Measurements from ENCODE around the gene TMPO.

Gene TMPO

GRCh38 chr12:98514982-98515286, 456 bp upstream of the TMPO start:
- no peak for DNase-seq (ENCODE audit: extremely low read depth, low read depth)
- no peak; the same call in 1 of the 2 replicates for TF ChIP-seq CTCF (IDR thresholded peaks at IDR 0.05; ENCODE audit: low read depth, low read length)

- peak; percentile 56 for DNase-seq (ENCODE audit: extremely low read depth, low read depth)
- peak; percentile 73 for TF ChIP-seq CTCF (IDR thresholded peaks at IDR 0.05; ENCODE audit: low read depth, low read length)
Measured at GRCh38 chr12:98516111-98516873, 902 bp downstream of the TMPO start.

GRCh38 chr12:98519257-98519907, 4.0 kb downstream of the TMPO start:
- DNase-seq (ENCODE audit: extremely low read depth, low read depth), result no peak
- TF ChIP-seq CTCF (IDR thresholded peaks at IDR 0.05; ENCODE audit: low read depth, low read length), result no peak

- TF ChIP-seq CTCF (IDR thresholded peaks at IDR 0.05; ENCODE audit: low read depth, low read length), result no peak
- no peak for DNase-seq (ENCODE audit: extremely low read depth, low read depth)
Measured at GRCh38 chr12:98530068-98530467, 14.7 kb downstream of the TMPO start.

GRCh38 chr12:98532687-98533304, 17.4 kb downstream of the TMPO start:
- no peak for DNase-seq (ENCODE audit: extremely low read depth, low read depth)

GRCh38 chr12:98533723-98534251, 18.4 kb downstream of the TMPO start:
- TF ChIP-seq CTCF (IDR thresholded peaks at IDR 0.05; ENCODE audit: low read depth, low read length), result peak; percentile 4; the same call in 1 of the 2 replicates
- DNase-seq (ENCODE audit: extremely low read depth, low read depth), result peak; percentile 41

More at GRCh38 chr12:98532687-98533304, 17.4 kb downstream of the TMPO start:
- peak; percentile 45 for TF ChIP-seq CTCF (IDR thresholded peaks at IDR 0.05; ENCODE audit: low read depth, low read length)

- no peak for DNase-seq (ENCODE audit: extremely low read depth, low read depth)
- TF ChIP-seq CTCF (IDR thresholded peaks at IDR 0.05; ENCODE audit: low read depth, low read length), result no peak
Measured at GRCh38 chr12:98538031-98538430, 22.6 kb downstream of the TMPO start.
